HUDEP-2 (cell line): Measurements from ENCODE around the gene SAMMSON.

Experiments used
- DNase-seq, 76 experiments: peaks; one replicate each; lab custom pipeline; 2025; ENCODE audit not compliant: unreplicated experiment in 76 of 76; lab: John Stamatoyannopoulos, UW

Gene SAMMSON

DNA sequence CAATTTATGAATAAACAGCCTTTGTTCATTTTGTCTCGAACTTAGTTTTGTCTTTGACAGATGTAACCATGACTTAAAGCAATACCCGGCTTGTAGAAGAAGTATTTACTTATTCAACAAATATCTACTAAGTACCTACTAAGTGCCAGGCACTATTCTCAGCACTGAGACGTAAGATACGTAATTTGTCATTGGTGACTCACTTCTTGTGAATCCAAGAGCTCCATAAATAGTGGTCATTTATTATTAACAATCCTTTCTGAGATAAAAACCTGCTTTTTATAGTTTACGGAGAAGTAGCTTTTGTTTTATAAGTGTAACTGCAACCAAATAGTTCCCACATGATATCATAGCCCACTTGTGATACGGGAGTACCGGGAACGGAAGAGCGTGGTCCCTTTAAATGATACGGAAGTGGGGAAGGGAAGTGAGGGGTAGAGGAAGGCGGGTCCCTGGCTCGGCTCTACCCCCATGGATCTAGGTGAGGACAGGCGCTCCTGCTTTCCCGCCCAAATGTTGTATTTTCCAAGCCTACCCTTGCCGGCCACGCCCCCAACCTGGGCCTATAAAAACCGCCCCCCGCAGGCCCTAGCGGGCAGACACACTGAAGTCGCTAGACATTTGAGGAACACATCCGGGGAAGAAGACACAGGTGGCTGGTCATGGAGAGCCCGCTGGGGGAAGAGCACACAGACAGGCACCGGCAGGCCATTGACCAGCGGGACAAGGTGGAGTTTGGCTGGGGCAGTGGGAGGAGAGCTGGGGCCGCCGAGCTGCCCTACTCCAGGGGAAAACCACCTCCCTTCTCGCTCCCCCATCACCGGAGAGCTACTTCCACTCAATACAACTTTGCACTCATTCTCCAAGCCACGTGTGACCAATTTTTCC, at the start of gene SAMMSON:
Gene SAMMSON (plus strand): TSS at position 594 of the 888 bp plus-strand sequence.
- DNase-seq = no peak

DNA sequence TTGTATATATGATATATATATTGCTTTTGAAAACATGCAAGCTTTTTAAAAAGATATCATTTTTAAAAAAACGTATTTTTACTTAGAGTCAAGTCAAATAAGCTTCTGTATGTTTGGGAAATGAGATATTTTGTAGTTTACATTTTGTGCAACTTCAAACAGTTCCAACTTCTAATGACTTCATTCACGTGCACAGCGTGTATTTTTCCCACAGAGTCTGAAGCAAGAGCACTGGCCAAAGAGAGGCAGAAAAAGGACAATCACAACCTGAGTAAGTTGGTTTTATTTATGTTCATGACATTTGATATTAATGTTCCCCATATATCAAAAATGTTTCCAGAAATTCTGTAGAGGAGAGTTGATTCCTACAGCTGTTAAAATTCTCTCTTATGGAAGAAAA, 47.9 kb upstream of the SAMMSON start:
- no peak for DNase-seq

DNA sequence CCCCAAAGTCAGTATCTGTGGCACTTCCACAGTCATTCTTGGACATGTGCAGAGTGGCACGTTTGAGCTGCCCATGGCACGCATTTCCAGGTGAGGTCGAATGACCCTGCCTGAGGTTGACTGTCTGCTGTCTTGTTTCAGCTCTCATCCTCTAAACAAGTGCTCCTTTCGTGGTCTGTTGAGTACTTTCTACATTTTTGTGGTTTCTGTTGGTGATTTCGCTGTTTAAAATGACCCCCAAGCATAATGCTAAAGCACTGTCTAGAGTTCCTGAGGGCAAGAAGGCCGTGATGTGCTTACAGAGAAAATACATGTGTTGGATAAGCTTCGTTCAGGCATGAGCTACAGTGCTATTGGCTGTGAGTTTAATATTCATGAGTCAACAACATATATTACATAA, 40.0 kb upstream of the SAMMSON start:
- no peak for DNase-seq

DNA sequence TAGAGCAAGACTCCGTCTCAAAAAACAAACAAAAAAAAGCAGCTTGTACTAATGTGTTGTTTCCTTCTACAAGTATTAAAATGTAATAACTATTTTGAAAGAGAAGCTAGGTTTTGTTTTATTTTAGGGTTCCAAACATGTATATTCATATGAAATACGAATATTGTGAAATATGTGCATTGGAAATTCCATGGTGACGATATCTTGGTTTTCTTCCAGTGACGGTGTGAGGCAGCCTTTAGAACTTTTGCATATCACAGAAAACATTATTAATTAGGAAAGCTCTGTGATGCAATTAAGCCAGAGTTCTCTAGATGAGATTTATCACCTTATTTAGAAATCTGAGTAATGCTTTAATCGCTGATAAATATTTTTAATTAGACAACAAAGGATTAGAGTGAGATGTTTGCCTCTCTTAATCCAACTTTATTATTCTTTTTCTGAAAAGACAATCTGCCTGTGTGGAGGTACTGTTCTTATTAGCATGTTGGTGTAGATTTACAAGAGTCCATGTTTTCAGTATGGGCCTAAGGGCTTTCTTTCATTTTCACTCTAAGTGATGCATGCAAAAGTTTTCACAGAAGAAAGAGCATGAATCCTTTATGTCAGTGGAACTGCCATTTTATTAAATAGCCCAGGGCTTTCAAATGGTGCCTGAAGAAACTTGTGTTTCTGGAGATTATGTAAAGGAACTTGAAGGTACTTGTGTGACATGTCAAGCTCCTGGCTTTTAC, 37.7 kb upstream of the SAMMSON start:
- no peak for DNase-seq

DNA sequence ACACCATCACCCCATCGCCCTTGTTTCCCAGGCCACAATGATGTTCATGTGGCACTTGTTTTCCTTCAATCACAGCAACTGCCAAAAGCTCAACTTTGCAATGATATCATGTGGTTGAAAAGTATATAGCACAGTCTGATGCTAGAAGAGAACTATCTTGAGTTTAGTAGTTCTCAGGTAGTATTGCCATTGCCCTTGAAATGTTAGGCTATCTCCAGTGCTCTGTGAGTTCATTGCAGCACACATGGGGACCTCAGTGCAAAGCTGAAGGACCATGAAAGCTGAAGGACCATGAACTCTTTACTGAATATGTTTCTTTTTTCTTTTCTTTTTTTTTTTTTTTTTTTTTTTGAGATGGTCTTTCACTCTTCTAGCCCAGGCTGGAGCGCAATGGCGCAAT, 35.9 kb upstream of the SAMMSON start:
- no peak for DNase-seq

DNA sequence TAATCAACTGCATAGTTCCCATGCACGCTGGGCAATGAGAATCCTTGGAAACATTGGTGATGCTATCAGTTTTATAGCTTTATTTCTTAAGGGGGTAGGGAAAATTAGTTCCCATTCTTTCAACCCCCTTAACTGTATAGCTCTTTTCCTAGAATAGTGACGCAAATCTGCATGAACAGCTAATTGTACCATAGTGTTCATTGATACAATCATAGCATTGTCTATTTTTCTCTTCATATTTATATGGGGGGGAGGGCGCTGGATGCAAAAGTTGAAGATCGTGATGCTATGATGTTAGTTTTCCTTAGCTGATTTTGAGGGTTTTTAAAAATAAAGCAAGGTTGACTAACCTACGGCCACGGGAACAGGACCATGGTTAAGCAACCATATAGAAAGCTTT, 32.4 kb upstream of the SAMMSON start:
- no peak for DNase-seq

DNA sequence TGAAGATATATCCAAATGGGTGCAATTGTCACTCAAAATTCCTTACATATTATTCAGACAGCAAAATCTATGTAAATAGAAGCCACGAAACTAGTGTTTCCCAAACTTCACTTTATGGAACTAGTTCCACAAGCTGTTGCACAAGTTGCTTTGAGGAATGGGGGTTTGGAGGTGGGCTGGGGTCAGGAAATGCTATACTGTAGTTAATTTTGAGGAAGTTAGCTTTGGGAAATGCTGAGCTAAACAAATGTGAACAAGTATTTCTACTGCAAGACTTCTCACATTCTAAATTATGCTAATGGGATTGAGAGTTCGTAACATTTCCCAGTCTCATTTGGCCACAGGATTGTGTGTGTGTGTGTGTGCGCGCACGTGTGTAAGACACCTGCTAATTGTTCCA, 28.7 kb upstream of the SAMMSON start:
- no peak for DNase-seq

DNA sequence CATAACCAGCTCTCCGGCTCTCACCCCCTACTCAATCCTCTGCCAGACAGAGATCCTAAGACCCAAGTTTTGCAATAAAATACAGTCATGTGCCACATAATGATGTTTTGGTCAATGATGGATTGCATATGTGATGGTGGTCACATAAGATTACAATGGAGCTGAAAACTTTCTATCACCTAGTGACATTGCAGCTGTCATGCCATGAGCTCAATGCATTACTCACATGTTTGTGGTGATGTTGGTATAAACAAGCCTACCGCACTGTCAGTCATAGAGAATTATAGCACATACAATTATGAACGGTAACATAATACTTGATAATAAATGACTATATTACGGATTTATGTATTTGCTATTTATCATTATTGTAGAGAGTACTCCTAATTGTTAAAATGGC, 26.9 kb upstream of the SAMMSON start:
- no peak for DNase-seq

DNA sequence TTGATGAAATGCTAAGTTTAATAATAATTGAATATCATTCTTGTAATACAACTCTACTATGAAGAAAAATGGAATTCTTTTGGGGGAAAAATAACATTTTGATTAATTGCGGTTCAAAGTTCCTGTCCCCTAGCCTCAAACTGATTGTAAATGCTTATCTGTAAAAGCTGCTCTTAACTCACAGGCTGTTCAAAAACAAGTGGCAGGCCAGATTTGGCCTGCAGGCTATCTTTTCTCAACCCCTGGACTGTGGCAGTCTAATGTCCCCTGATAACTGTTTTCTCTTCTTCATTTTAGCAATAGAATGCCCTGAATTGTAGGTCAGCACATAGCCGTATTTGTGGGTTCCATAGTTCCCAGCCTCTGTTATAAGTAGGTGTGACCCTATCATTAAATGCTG, 23.5 kb upstream of the SAMMSON start:
- no peak for DNase-seq

DNA sequence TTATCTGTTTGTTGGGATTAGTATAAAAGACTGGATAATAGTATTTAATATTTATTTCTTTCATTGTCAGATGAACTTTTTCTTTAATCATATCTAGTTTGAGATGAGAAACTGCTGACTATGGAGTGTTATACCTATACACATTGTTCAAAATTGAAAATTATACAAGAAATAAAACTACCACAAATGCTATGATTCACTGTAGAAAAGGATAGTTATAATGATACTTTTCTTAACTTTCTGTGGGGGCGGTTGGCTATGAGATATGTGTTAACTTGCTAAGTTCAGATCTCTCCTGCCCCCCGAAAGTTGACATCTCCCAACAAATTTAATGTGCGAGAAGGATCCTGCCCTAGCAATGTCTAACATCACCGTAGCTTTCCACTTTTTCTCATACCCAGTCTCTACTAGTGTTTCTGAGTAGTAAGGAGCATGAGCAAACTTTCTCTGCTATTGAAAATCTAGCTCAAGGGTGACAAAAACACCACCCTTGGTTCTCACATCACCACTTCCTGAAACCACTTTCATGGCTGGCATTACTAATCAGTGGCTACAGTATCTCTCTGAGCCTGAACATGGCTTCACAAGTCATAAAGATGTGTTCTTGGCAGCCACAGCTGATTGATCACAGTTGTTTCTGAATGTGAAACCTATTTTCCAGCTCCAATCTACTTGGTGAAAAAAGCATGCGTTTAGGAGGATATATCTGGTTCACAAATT, 15.8 kb upstream of the SAMMSON start:
- DNase-seq = no peak

DNA sequence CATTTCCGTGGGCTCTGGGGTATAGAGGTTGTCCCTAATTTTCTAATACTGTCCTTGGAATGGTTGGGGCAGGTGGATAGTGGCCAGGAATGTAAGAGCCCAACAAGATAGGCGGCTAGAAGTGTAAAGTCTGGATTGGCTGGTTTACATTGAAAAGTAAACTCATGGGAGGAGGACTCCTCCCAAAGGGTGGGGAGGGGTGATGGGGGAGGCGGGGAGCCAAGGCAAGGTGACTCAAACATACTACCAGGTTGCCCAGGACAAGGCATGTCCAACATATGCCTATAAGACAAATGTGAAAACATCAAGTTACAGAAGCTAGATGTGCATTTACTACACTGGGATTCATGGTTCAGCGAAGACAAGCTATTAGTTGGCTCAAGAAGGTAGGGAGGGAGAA, 14.3 kb upstream of the SAMMSON start:
- DNase-seq = no peak

DNA sequence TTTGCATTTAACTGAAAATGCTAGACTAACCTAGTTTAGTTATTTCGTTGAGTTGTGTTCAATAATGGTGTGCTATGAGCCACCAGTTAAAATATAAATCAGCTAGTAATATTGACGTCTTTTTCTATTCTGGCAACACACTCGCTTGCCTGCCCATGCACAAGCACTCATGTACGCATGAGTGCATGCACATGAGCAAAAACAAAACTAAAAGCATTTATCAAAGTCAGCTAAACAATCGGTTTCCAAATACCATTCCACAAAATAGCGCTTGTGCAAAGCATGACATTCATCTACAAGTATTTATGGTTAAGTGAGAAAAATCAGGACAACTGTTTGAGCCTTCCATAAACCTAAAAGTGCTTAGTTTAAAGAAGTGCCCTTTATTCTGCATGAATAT, 13.1 kb upstream of the SAMMSON start:
- DNase-seq = no peak

DNA sequence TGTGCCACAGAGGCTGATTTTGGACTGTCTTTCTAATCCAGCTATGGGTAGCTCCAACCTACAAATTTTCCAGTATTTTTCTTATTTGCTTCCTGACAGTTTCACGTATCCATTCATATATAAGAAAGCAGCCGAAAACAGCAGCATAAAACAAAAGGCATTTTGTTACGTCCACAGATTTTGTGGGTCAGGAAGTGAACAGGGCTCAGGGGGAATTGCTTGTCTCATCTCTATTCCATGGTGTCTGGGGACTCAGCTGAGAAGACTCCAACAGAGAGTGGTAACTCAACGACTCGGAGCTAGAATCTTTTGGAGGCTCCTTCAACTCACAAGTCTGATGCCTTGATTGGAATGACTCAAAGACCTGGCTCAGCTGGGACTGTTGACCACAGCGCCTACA, 11.7 kb upstream of the SAMMSON start:
- no peak for DNase-seq

DNA sequence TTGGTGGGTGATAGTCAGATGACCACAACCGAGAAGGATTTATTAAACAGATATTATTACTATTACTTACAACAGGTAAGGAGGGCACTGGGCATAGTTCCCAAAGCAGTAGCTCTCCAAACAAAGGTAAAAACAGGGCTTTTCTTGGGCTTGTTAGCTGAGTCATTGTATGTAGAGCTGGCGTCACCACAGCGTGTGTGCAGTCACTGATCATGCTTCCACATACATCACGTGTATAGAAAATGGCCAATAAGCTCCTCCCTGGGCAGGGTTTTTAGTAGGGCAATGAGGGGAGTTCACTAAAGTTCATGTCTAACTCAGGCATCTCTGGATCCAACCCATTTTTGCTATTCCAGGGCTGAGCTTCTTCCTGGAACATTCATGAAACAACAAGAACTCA, 5.8 kb upstream of the SAMMSON start:
- no peak for DNase-seq

DNA sequence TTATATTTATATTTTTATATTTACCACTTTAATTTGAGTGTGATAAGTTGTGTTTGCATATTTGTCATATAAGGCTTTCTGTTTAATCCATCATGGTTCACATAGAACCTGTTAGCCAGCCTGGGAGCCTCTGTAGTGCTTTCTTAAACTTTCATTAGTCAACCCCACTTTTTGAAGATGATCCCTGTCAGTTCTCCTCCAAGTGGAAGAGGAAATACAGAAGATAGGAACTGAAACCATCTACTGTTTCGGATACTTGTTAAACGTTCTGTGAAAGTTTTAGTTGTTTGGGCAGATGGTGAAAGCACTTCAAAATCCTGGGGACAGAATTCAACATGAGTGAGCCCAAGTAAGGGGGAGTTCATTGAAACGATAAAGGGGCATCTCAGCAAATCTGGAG, 4.6 kb upstream of the SAMMSON start:
- DNase-seq = no peak

DNA sequence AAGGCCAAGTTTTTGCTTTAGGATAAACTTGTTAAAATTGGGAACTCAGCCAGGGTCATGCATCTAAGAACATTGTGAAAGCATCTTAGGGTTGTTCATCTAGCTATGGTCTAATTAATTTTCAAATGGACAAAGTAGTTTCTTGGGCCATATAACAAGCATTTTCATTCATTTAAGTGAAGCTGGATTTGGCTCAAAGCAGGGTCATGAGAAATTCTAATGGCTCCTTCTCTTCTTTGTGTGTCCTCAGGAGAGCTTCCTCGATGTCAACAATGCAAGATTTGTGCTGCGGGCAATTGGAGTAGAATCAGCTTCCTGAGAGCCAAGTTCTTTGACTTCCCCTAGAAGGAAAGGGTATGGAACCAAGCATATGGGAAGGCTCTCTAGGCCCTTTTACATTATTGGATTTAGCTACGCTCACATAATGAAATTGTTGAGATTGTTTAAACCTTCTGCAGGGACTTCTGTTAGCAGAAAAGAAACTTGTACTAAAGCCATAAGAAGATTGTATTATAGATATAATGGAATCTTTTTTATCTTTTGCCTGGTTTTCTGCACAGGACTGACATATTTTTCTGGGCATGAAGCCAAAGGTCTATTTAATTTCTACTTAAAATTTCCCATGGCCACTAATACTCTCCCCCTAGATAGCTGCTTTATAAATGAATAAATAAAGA, 1.8 kb upstream of the SAMMSON start:
- DNase-seq = no peak

DNA sequence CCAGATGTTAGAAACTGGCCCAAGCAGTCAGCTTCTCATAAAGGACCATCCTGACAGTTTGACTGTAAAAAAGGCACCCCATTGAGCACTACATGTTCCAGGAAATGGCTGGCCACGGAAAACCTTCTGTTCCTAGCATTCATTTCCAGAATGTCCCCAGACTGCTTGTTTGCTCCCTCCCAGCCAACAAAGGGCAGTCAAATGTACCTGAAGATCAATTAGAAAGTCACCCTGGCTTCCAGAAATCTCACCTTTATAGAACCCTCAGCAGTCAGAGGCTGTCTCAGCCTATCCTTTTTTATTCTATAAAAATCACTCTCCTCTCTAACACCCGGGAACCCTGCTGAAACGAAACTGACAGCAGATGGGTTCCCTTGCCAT, 784 bp upstream of the SAMMSON start:
- no peak for DNase-seq

DNA sequence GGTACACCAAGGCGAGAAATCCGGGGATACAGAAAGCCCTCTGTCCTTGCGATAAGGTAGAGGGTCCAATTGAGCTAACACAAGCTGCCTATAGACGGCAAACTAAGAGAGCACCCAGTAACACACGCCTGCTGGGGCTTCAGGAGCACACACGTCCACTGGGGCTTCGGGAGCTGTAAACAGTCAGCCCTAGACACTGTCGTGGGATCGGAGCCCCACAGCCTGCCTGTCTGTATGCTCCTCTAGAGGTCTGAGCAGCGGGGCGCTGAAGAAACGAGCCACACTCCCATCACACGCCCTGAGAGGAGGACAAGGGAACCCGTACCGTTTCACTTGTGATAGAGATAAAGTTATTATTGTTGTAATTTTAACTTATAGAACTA, 486 bp downstream of the SAMMSON start:
- DNase-seq = no peak

DNA sequence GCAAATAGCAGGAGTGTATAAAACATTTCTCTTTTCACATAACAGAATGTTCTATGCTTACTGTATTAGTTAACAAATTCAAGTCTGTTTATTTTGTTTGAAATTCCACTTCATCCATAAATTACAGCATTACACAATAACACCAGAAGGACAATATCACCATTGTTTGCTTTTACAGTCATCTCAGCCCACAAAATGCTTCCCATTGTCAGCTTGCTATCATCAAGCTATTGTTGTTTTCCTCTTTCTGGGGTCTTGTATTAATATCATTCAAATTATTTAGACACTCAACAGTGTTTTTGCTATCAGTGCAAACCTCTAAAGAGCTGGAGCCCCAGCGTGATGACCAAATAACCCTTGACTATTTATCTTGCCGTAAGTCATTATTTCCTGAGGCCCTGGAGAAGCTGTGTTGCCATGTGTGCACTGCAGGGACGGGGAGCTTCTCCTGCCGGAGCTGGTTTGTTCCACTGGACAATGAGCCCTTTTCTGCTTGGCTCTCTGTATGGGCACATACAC, 1.1 kb downstream of the SAMMSON start:
- DNase-seq = no peak

DNA sequence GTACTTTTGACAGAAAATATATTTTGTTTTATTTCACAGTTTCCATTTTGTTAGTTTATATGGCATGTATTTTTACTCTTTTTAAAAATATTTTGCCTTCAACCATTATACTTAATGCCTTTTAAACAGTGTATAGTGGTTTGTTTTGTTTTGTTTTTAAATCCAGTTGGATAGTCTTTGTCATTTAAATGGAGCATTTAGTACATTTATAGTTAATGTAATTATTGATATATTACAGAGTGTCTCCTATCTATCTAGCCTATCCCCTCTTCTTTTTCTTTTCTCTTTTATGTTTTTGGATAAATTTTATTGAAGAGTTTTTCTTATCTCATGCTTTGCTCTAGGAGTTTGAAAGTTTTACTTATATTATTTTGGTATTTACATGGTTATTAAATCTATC, 3.6 kb downstream of the SAMMSON start:
- no peak for DNase-seq

DNA sequence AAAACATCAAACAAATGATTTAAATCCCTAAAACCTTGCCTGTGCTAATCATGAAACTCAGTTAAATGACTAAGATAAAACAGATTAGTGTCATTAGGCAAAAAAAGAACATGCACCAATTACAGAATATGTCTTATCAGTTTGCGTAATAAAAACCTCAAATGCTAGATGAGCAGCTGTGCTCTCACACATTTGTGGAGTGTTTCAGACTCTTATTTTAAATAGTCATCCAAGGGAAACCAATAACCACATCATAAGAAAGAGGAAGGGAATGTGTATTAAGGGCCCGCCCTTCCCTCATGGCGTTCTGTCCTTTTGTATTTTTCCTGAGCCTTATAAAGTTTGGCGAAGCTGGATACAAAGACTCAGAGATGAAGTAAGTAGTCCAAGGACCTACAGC, 6.6 kb downstream of the SAMMSON start:
- DNase-seq = no peak
